Panc1 (cell line): ENCODE results near the gene EEIG1. TPM values are rescaled to one million over a fixed set of nuclear protein-coding genes. Genes with fewer than 3 reads are reported as not detected.
A peak's percentile ranks its signal among the peaks of the same experiment; 100 is the strongest.

Source experiments
- ATAC-seq: fragments of 200-7000 bp; cut with Tn5 transposase; 2 replicates; pipeline ENCODE4 v1.9.1; 2020; ENCODE audit warnings: mild to moderate bottlenecking, moderate library complexity
- BruUV-seq: library from RNA; stranded (reverse); fragments of 400-500 nt; replicated peaks from 2 replicates; lab custom pipeline; 2021; lab: Mats Ljungman, UMichigan
- CTCF ChIA-PET: fragments of 300-600 bp; sonication (Branson Sonifier 250); formaldehyde crosslinking; loops from one replicate; lab custom pipeline; 2022; ENCODE audit warnings: antibody characterized with exemption; lab: Charles Lee
- POLR2A ChIA-PET: fragments of 300-600 bp; sonication (Branson Sonifier 250); formaldehyde crosslinking; loops from one replicate; lab custom pipeline; 2022; ENCODE audit warnings: antibody characterized with exemption; lab: Charles Lee
- DNase-seq: peaks from one replicate; pipeline ENCODE4 v3.0.0-alpha.2; 2010; ENCODE audit warnings: low read depth, low spot score
- H3K27ac ChIP-seq: 2 replicates; pipeline ENCODE4 v1.5.1; 2011; ENCODE audit warnings: mild to moderate bottlenecking, low read length, inconsistent platforms
- H3K27me3 ChIP-seq: fragments of 200-500 bp; sonication (Bioruptor generic); 2 replicates; pipeline ENCODE4 v1.6.0; 2014; ENCODE audit warnings: low read length, inconsistent platforms; ENCODE audit not compliant: control insufficient read depth, insufficient read depth
- H3K36me3 ChIP-seq: fragments of 200-500 bp; sonication (Bioruptor generic); 2 replicates; pipeline ENCODE4 v1.5.1; 2014; ENCODE audit warnings: inconsistent platforms, mild to moderate bottlenecking, low read length, moderate library complexity; ENCODE audit not compliant: control insufficient read depth, insufficient read depth
- H3K4me1 ChIP-seq: 2 replicates; pipeline ENCODE4 v1.5.1; 2011; ENCODE audit warnings: inconsistent platforms, mild to moderate bottlenecking, low read length, moderate library complexity; ENCODE audit not compliant: control insufficient read depth, insufficient read depth
- H3K4me3 ChIP-seq, 2 experiments: 2 replicates each; pipeline ENCODE4 v1.5.1; 2011 to 2012; ENCODE audit warnings: low read depth in 2 of 2, low read length in 2 of 2, mild to moderate bottlenecking in 2 of 2, inconsistent platforms in 1 of 2, moderate library complexity in 1 of 2
- H3K9me3 ChIP-seq: fragments of 200-500 bp; sonication (Bioruptor generic); 2 replicates; pipeline ENCODE4 v1.5.1; 2014; ENCODE audit warnings: low read depth, mild to moderate bottlenecking, inconsistent platforms, low read length, moderate library complexity; ENCODE audit not compliant: control insufficient read depth, insufficient read depth
- POLR2AphosphoS5 ChIP-seq: IDR thresholded peaks from 2 replicates; pipeline ENCODE4 v1.6.1; 2012; ENCODE audit warnings: mild to moderate bottlenecking, low read depth, low read length, moderate library complexity
- SIN3A ChIP-seq: IDR thresholded peaks from 2 replicates; pipeline ENCODE4 v1.6.1; 2012; ENCODE audit warnings: low read depth, mild to moderate bottlenecking, low read length, moderate library complexity, borderline replicate concordance; ENCODE audit not compliant: insufficient read depth
- TCF7L2 ChIP-seq: IDR thresholded peaks from 2 replicates; pipeline ENCODE4 v1.6.1; 2011; ENCODE audit warnings: mild to moderate bottlenecking, low read depth, low read length, inconsistent platforms
- in situ Hi-C: cut with HindIII; loops from 2 replicates; pipeline ENCODE4 v1.10.0; 2016; ENCODE audit warnings: low sequenced_read_pairs, low pct_unique_long_range_greater_than_20kb
- intact Hi-C: fragments of 100-400 bp; cut with micrococcal nuclease; formaldehyde crosslinking; loops from one replicate; pipeline ENCODE4 v1.10.0; 2022; ENCODE audit not compliant: unreplicated experiment
- total RNA-seq: library from RNA; stranded (reverse); gene quantifications from one replicate; pipeline ENCODE4 v1.2.1, GENCODE V29; 2021; ENCODE audit not compliant: unreplicated experiment
- TF ChIP-seq, protein P1 (sequence below), 2 experiments: IDR thresholded peaks; 2 replicates each; pipeline ENCODE4 v1.6.1; 2011 to 2012; ENCODE audit warnings: low read depth in 2 of 2, control low read depth in 1 of 2, low read length in 1 of 2, mild to moderate bottlenecking in 1 of 2, moderate library complexity in 1 of 2; ENCODE audit not compliant: insufficient read depth in 1 of 2
- TF ChIP-seq, protein P2 (sequence below): fragments of 450-650 bp; IDR thresholded peaks from 2 replicates; pipeline ENCODE4 v1.5.1; 2017; ENCODE audit warnings: mild to moderate bottlenecking

Gene EEIG1
- total RNA-seq, 1 experiment from 2014 or later, result 361 TPM

DNA sequence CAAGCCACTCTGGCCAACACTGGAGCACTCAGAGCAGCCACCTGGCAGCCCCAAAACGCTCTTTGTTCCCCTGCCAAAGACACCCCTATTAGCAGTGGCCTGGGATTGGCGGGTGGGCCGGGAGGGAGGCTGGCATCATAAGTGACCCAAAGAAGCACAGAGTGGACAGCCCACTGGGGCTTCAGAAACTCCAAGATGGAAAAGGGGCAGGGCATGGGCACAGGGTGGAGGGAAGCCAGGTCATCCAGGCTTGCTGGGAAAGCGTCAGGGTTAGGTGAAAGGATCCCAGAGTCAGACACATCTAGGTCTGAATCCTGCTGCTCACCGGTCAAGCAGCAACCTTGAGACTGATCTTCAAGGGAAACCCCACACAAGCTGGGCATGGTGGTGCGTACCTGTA, 14.8 kb downstream of the EEIG1 start:
- intact Hi-C loops, result no loop called here
- in situ Hi-C loops, result no loop called here
- DNase-seq (no peak), ATAC-seq (no peak)
- Histone ChIP-seq H3K9me3 (no peaks in the 10 kb centered on the region), H3K27me3 (no peaks in the 10 kb centered on the region), H3K4me1 (peaks cover 97% of the 10 kb centered on the region), H3K4me3 (peak overlapping the region in 1 of 2 experiments; percentile 31; a peak in 2 of 4 replicates), H3K36me3 (no peaks in the 10 kb centered on the region), H3K27ac (peak overlapping the region; percentile 94)
- POLR2A ChIA-PET, result no interaction called here
- TF ChIP-seq POLR2AphosphoS5 (no peak), TCF7L2 (no peak), SIN3A (no peak)
- TF ChIP-seq, protein P1, sequence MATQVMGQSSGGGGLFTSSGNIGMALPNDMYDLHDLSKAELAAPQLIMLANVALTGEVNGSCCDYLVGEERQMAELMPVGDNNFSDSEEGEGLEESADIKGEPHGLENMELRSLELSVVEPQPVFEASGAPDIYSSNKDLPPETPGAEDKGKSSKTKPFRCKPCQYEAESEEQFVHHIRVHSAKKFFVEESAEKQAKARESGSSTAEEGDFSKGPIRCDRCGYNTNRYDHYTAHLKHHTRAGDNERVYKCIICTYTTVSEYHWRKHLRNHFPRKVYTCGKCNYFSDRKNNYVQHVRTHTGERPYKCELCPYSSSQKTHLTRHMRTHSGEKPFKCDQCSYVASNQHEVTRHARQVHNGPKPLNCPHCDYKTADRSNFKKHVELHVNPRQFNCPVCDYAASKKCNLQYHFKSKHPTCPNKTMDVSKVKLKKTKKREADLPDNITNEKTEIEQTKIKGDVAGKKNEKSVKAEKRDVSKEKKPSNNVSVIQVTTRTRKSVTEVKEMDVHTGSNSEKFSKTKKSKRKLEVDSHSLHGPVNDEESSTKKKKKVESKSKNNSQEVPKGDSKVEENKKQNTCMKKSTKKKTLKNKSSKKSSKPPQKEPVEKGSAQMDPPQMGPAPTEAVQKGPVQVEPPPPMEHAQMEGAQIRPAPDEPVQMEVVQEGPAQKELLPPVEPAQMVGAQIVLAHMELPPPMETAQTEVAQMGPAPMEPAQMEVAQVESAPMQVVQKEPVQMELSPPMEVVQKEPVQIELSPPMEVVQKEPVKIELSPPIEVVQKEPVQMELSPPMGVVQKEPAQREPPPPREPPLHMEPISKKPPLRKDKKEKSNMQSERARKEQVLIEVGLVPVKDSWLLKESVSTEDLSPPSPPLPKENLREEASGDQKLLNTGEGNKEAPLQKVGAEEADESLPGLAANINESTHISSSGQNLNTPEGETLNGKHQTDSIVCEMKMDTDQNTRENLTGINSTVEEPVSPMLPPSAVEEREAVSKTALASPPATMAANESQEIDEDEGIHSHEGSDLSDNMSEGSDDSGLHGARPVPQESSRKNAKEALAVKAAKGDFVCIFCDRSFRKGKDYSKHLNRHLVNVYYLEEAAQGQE (IDR thresholded peaks at IDR 0.05; ENCODE audit: insufficient read depth in 1 of 2, low read depth in 2 of 2, low read length in 1 of 2), result no peak
- TF ChIP-seq, protein P2, sequence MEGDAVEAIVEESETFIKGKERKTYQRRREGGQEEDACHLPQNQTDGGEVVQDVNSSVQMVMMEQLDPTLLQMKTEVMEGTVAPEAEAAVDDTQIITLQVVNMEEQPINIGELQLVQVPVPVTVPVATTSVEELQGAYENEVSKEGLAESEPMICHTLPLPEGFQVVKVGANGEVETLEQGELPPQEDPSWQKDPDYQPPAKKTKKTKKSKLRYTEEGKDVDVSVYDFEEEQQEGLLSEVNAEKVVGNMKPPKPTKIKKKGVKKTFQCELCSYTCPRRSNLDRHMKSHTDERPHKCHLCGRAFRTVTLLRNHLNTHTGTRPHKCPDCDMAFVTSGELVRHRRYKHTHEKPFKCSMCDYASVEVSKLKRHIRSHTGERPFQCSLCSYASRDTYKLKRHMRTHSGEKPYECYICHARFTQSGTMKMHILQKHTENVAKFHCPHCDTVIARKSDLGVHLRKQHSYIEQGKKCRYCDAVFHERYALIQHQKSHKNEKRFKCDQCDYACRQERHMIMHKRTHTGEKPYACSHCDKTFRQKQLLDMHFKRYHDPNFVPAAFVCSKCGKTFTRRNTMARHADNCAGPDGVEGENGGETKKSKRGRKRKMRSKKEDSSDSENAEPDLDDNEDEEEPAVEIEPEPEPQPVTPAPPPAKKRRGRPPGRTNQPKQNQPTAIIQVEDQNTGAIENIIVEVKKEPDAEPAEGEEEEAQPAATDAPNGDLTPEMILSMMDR, result no peak
- no TSS peak for BruUV-seq
- CTCF ChIA-PET, result interaction anchor here (0.6 kb wide), 2 partner anchors 33 to 70 kb away, joined by 7 to 8 read pairs; no protein-coding TSS in a partner anchor

DNA sequence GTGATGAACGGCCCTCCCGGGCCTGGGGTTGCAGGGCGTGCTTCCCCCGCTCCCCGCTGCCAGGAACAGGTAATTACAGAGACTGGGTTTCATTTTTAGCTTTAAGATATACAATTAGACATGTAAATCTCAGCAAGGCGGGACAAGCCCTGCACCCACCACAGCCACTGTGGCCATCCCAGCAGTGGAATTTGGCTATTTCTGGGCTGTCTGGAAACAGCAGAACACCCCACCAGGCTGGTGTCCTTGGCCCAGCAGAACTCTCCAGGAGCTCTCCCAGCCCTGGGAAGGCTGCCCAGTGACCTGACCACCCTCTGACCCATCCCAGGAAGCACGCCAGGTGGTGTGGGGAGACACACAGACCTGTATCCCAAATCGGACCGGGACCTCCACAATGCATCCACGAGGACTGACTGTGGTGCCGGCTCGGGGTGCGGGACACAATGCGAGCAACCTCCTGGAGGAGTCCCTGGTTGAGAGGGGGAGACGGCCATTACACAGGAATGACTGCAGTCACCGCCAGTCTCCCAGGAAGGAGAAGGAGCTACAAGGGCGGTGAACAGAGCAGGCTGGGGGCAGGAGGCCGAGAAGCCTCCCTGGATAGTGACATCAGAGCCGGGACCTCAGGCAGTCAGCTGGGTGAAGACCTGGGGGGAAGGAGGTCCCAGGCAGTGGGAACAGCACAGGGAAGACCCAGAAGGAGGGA, 17.3 kb downstream of the EEIG1 start:
- intact Hi-C loops (no loop called here), in situ Hi-C loops (no loop called here)
- Histone ChIP-seq H3K4me1 (peaks cover 93% of the 10 kb centered on the region), H3K27ac (peak overlapping the region; percentile 88), H3K4me3 (peak overlapping the region in 1 of 2 experiments; percentile 19; a peak in 2 of 4 replicates), H3K36me3 (no peaks in the 10 kb centered on the region), H3K27me3 (no peaks in the 10 kb centered on the region), H3K9me3 (no peaks in the 10 kb centered on the region)
- POLR2A ChIA-PET, result interaction anchor here (0.6 kb wide), 1 partner anchor 31 kb away, joined by 8 read pairs; no protein-coding TSS in a partner anchor
- TF ChIP-seq SIN3A (no peak), POLR2AphosphoS5 (no peak), TCF7L2 (no peak)
- TF ChIP-seq, protein P1 (IDR thresholded peaks at IDR 0.05; ENCODE audit: insufficient read depth in 1 of 2, low read depth in 2 of 2, low read length in 1 of 2), result no peak
- TF ChIP-seq, protein P2, result no peak
- no peak for DNase-seq
- peak; percentile 8; the same call in 1 of the 2 replicates for ATAC-seq
- no TSS peak for BruUV-seq
- CTCF ChIA-PET, result no interaction called here
